Endometrial microvascular endothelial cells (primary cell): ENCODE data around the gene IFFO2. TPM values are rescaled to one million over a fixed set of nuclear protein-coding genes. Genes with fewer than 3 reads are reported as not detected.

Experiments
- in situ Hi-C: cut with HindIII; loops from 2 replicates; pipeline ENCODE4 v1.10.0; 2017; ENCODE audit warnings: low sequenced_read_pairs, low pct_unique_long_range_greater_than_20kb; ENCODE audit errors: inconsistent ontology term
- total RNA-seq: library from RNA; depleted of rRNA; stranded (reverse); fragments of >200 nt; gene quantifications from one replicate; pipeline ENCODE4 v1.2.3, GENCODE V29; 2015; ENCODE audit errors: inconsistent ontology term

The IFFO2 gene
- total RNA-seq, 1 donor from 2014 or later = 33.4 TPM

DNA sequence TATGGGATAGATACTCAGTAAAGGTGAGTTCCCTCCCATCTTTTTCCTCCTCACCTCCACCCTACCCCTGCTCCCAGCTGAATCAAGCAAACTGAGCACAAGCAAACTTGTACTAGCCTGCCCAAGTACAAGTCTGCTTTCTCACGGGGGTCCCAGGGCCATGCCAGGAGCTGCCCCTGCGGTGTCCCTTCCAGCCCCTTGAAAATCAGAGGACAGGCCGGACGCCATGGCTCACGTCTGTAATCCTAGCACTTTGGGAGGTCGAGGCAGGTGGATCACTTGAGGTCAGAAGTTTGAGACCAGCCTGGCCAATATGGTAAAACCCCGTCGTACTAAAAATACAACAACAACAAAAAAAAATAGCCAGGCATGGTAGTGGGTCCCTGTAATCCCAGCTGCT lies 17.5 kb upstream of the IFFO2 start:
- in situ Hi-C loops = no loop called here

DNA sequence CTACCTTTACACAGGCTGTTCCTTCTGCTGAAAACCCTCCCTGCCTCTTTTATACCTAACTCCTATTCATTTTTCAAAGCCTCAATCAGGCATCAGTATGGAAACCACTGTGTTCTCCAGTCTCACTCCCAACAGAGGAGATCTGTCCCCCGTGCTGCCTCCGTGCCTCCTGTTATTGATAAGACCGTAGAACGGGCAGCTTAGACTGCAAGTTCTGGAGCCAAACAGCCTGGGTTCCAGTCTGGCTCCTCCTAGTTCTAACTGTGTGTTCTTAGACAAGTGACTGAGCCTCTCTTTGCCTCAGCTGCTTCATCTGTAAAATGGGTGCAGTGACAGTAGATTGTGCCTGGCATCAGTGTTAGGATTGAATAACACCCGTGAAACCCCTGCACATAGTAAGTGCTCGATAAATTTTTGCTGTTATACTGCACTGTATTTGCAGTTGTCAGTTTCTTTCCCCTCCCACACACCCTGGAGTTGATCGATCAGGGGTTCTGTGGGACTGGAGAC lies 17.0 kb upstream of the IFFO2 start:
- in situ Hi-C loops = no loop called here

- in situ Hi-C loops = no loop called here
Observed at GRCh38 chr1:18972991-18973390, 16.5 kb upstream of the IFFO2 start.

- in situ Hi-C loops = no loop called here
Observed at GRCh38 chr1:18972531-18972930, 16.1 kb upstream of the IFFO2 start.

DNA sequence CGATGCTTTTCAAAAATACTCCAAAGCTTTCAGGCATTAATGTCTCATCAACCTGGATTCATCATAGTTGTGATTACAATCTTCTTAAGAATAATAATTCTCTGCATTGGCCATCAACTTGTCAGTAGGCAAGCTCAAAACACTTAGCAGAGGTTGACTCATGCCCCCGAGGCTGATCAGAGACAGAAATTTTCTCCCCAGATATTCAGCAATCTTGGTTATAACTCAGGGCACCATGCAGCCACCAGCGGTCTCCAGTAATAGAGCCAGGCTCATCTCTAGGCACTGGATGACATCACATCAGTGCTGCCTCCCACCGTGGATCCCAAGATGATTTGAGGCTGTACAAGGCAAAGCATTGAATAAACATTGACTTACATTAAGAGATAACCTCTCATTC lies 14.3 kb upstream of the IFFO2 start:
- in situ Hi-C loops = no loop called here

DNA sequence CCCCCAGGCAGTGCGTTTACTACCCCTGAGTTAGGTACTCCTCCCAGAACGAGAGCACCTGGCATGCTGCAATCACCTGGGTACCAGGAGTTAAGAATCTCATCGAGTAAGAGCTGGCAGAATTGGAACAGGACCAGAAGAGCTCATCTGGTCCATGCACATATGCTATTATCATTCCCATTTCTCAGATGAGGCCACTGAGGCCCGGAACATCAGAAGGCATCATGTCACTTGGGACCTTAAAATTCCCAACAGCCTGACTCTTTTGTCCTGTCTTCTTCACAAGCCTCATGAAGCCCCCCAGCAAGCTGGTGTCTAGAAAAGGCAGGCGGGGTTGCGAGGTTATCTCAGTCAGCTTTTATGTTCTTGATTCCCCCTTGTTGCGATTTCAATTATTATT lies 13.9 kb upstream of the IFFO2 start:
- in situ Hi-C loops = no loop called here

DNA sequence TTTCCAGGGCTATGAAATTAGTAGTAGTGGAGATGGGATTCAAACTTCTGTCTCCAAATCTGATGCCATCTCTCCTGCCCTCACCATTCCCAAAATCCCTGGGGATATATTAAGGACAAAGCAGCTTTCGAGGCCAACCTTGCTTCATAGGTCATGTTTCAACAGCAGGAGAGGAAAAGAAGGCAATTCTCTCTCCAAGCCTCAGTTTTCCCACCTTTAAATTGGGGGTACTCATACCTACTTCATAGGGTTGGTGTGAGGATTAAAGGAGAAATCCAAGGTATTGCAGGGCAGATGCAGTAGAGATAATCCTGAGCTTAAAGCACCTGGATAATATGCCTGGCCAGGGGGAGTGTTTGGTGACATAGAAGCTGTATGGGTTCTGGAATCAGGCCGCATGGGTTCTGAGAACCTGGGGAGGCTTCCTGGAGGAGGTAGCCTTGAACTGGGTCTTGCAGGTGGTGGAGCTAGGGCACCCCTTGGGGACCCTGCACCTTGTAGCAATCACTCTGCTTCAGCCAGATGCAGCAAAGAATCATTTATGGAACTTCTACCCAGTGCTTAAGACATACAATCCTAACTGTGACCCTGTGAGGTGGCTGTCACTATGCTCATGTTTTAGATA lies 10.7 kb upstream of the IFFO2 start:
- in situ Hi-C loops = no loop called here

DNA sequence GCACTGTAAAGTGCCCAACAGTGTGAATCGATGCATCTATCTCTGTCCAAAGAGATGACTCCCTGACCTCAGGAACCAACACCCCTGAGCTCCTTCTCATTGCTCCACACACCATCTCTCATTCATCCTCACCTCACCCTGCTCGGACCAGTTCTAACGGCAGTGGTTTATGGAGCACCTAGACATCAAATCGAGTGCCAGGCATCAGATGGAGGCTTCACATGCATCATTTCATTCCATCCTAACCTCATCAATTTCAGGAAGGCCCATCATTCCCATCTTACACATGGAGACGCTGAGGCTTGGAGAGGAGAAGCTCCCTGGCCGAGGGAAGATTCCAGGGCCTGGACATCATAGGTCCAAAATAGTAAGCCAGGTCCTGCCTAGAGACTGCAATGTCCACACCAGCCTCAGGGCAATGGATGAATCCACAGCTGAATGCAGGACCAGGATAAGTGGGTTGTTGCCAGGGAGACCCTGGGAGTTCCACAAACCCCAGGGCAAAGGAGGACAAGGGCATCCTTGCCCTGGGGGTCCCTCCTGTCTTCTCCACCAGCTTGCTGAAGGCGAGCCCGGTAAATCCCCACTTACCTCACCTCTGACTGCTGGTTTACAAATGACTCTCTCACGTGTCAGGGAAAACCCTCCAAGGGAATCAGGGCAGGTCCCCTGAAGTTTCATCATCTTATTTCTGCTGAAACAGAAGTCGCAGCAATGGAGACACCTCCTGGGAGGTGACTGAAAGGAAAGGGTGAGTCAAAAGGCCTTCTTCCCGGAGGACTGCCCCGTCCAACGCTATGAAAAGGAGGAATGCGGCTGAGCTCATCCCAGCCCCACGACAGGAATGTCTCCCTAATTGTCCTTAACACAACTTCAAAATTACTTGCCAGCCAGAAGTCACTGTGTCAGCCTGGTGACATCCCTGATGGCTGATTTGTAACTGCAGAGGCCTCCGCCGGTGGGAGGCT lies 9.0 kb upstream of the IFFO2 start:
- in situ Hi-C loops = no loop called here

- in situ Hi-C loops = no loop called here
Observed at GRCh38 chr1:18963968-18964367, 7.5 kb upstream of the IFFO2 start.

DNA sequence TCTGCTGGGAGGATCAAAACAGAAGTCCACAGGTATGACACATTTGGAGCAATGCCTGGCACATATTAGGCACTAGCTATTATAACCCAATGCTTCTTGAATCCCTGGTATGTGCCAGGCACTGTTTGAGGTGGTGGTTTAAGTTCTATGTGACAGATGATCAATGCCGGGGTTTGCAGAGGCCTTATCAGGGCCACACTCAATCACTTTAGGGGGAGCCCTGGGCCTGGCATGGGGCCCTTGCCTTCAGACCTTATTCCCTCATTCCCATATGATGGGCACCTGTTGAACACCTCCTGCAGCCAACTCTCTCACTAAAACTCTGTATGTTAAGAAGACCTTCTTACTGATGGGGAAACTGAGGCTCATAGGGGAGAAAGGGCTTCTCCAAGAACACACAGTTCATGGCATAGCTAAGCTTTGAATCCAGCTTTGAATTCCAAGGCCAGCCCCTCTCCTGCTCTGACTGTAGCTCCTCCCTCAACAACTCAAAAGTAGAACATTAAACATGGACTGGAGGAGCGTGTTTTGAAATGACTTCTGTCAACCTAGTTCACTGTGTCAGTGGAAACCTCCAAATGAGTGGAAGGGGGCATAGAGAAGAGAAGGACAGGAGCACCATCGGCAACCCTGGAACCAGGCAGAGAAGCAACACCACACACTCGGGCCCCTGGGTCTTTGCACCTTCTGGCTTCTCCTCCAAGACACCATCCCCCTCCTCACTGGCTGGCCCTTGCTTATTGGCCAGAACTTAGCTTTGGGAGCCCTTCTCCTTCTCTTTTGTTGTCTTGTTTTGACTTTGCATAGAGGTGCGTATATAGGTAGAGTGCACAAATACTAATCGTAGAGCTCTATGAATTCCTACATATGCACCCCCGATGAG lies 6.6 kb upstream of the IFFO2 start:
- in situ Hi-C loops = no loop called here

GRCh38 chr1:18962121-18962721 lies 5.7 kb upstream of the IFFO2 start:
- in situ Hi-C loops = no loop called here

- in situ Hi-C loops = no loop called here
Observed at GRCh38 chr1:18960821-18961220, 4.3 kb upstream of the IFFO2 start.

DNA sequence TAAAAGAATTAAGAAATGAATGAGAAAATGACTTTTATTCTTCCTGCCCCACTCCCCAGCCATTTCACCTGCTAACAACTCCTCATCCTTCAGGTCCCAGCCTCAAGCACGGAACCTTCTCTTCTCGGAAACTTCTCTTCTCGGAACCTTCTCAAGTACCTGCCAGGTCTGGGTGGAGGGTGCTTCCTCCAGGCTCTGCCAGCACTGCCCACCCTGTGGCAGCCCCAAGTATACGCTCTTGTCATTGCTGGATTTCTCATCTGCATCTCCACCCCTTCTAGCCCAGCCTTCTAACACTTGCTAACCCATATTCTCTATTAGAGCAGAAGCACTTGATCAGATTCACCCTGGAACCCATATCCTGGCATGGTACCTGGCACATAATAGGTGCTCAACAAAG lies 3.9 kb upstream of the IFFO2 start:
- in situ Hi-C loops = no loop called here

DNA sequence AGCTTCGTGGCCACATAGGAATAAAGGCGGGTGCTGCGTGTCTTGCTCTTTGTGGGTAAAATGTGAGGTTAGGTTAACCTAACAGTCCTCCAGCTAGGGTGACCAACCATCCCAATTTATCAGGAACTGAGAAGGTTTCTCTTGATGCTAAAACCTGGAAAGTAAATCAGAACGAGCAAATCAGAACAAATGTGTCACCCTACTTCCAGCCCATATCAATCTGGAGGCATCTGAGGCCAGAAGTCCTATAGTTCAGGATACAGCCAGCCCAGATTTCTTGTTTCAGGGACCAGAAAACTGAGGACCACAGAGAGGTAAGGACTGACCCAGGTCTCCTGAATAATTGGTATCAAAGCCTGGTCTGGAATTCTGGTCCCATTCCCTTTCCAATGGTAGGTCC lies 3.1 kb upstream of the IFFO2 start:
- in situ Hi-C loops = no loop called here

- in situ Hi-C loops = no loop called here
Observed at GRCh38 chr1:18957532-18958300, 1.2 kb upstream of the IFFO2 start.

GRCh38 chr1:18957136-18957521 lies 653 bp upstream of the IFFO2 start:
- in situ Hi-C loops = no loop called here

DNA sequence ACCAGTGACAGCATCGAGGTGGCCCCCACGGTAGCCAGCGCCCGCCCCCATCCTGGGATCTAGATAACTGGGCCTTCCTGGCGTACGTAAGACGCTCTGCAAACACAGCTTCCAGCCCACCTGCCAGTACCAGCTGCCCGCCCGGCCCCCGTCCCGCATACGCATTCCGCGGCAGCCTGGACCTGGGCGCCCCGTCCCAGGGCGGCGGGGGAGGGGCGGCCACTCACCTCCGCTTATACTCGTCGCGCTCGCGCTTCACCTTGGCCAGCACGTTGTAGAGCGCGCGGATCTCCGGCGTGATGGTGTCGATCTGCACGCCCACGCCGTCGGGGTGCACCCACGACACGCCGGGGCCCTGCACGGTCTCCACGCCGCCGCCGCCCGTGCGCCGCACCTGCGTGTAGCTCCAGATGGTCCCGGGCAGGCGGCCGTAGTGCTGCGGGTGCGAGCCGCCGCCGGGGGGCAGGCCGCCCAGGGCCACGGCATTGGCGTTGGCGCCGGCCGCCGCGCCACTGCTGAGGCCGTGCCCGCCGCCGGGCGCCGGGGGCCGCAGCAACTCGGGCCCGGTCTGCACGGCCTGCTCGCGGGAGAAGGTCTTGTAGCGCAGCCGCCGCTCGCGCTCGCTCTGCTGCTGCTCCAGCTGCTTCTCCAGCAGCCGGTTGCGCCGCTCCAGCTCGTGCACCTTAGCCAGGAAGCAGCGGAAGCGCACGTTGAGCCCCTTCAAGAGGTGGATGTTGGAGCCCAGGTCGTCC lies 859 bp downstream of the IFFO2 start:
- in situ Hi-C loops = no loop called here

DNA sequence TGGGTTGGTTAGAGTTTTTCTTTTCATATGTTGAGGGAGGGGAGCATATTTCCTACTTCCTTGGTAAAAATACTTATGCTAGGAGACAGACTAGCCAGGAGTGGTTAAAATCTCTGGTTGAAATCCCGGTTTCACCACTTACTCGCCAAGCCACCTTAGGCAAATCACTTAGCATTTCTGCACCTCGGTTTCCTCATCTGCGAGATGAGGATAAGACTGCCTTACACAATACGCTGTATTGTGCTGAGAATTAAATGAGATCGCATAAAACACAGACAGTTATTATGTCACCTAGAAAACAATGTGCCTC lies 1.4 kb downstream of the IFFO2 start:
- in situ Hi-C loops = no loop called here
